KG1 (cell line): ENCODE data around the gene KRTAP5-6.

ENCODE experiments used
- DNase-seq: peaks from one replicate; lab custom pipeline; 2025; lab: John Stamatoyannopoulos, UW

KRTAP5-6 gene

GRCh38 chr11:1696608-1697570 is at the start of gene KRTAP5-6:
TSS of gene KRTAP5-6 (plus strand) at chr11:1697195. CDS start at chr11:1697246, 51 bp downstream.
- no peak for DNase-seq

GRCh38 chr11:1647901-1648652 is 48.9 kb upstream of the KRTAP5-6 start:
- DNase-seq = no peak

GRCh38 chr11:1648653-1649420 is 48.2 kb upstream of the KRTAP5-6 start:
- DNase-seq = no peak

- no peak for DNase-seq
These were observed 46.7 kb upstream of the KRTAP5-6 start for GRCh38 chr11:1650034-1650917.

- no peak for DNase-seq
These were observed 46.1 kb upstream of the KRTAP5-6 start for GRCh38 chr11:1650918-1651262.

GRCh38 chr11:1651411-1651980 is 45.5 kb upstream of the KRTAP5-6 start:
- no peak for DNase-seq

- no peak for DNase-seq
These were observed 45.0 kb upstream of the KRTAP5-6 start for GRCh38 chr11:1652026-1652425.

- no peak for DNase-seq
These were observed 44.6 kb upstream of the KRTAP5-6 start for GRCh38 chr11:1652442-1652770.

- DNase-seq = peak; percentile 27
These were observed 44.0 kb upstream of the KRTAP5-6 start for GRCh38 chr11:1652771-1653540.

- DNase-seq = no peak
These were observed 43.2 kb upstream of the KRTAP5-6 start for GRCh38 chr11:1653541-1654387.

- no peak for DNase-seq
These were observed 42.4 kb upstream of the KRTAP5-6 start for GRCh38 chr11:1654388-1655167.

GRCh38 chr11:1655168-1656060 is 41.6 kb upstream of the KRTAP5-6 start:
- DNase-seq = no peak

GRCh38 chr11:1656061-1656441 is 40.9 kb upstream of the KRTAP5-6 start:
- no peak for DNase-seq

- no peak for DNase-seq
These were observed 40.3 kb upstream of the KRTAP5-6 start for GRCh38 chr11:1656670-1657069.

GRCh38 chr11:1659506-1659905 is 37.5 kb upstream of the KRTAP5-6 start:
- no peak for DNase-seq

- DNase-seq = no peak
These were observed 36.7 kb upstream of the KRTAP5-6 start for GRCh38 chr11:1660111-1660867.
